ENCODE results near the gene DIAPH2. TPM values are rescaled to one million over a fixed set of nuclear protein-coding genes. Genes with fewer than 3 reads are reported as not detected.

Gene DIAPH2
- polyA plus RNA-seq, 1 experiment: 3.1 TPM

DNA sequence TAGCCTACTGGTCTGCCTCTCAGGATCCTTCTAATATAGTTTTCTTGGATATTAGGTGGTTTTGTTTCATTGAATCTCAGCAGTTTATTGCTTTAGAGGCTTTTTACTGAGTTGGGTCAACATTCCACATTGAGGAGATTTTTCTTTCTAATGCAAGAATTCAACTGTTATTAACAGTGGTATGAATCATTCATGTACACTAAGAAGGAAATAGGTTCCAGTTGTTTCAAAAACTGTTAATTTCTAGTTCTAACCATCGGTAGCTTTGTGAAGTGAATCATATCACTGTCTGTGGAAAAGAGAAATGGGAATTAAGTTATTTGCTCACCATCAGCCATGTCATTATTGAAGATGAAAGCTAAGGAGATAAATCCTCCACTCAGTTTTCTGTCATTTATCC is 530.5 kb downstream of the DIAPH2 start:
- Histone ChIP-seq H3K27me3 (ENCODE audit: control insufficient read depth, insufficient read depth, low read length) (no peaks in the 10 kb centered on the region), H3K4me3 (ENCODE audit: low read depth, low read length) (no peak overlapping the region), H3K36me3 (ENCODE audit: control insufficient read depth, insufficient read depth, low read length) (no peaks in the 10 kb centered on the region)
- ChIA-PET POLR2A (no interaction called here), CTCF (no interaction called here)
- TF ChIP-seq, protein P1, sequence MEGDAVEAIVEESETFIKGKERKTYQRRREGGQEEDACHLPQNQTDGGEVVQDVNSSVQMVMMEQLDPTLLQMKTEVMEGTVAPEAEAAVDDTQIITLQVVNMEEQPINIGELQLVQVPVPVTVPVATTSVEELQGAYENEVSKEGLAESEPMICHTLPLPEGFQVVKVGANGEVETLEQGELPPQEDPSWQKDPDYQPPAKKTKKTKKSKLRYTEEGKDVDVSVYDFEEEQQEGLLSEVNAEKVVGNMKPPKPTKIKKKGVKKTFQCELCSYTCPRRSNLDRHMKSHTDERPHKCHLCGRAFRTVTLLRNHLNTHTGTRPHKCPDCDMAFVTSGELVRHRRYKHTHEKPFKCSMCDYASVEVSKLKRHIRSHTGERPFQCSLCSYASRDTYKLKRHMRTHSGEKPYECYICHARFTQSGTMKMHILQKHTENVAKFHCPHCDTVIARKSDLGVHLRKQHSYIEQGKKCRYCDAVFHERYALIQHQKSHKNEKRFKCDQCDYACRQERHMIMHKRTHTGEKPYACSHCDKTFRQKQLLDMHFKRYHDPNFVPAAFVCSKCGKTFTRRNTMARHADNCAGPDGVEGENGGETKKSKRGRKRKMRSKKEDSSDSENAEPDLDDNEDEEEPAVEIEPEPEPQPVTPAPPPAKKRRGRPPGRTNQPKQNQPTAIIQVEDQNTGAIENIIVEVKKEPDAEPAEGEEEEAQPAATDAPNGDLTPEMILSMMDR (IDR thresholded peaks at IDR 0.05; ENCODE audit: insufficient read depth, low read depth, low read length): no peak
- peak; percentile 24 for DNase-seq (ENCODE audit: low read depth)

DNA sequence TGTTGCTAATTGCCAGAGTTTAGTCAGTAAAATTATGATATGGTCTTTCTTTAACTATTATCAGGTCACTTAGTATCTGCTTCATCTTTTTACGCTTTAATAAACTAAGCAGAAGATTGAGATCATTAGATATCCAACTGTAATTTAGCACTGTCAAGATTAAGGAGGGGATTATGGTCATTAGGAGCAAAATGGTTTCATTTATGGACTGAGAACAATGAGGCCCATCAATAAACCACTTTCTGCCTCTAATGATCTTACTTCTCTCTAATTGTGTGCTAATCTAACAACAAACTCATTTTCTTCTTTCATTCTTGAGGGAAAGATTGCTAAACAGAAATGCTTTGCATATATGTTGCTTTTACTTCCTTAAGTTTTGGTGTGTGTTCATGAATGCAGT is 539.5 kb downstream of the DIAPH2 start:
- TF ChIP-seq, protein P1 (IDR thresholded peaks at IDR 0.05; ENCODE audit: insufficient read depth, low read depth, low read length): no peak
- no peaks in the 10 kb centered on the region for H3K36me3 ChIP-seq (ENCODE audit: control insufficient read depth, insufficient read depth, low read length)
- H3K4me3 ChIP-seq (ENCODE audit: low read depth, low read length): no peak overlapping the region
- DNase-seq (ENCODE audit: low read depth): no peak
- no peaks in the 10 kb centered on the region for H3K27me3 ChIP-seq (ENCODE audit: control insufficient read depth, insufficient read depth, low read length)
- ChIA-PET CTCF (no interaction called here), POLR2A (no interaction called here)

DNA sequence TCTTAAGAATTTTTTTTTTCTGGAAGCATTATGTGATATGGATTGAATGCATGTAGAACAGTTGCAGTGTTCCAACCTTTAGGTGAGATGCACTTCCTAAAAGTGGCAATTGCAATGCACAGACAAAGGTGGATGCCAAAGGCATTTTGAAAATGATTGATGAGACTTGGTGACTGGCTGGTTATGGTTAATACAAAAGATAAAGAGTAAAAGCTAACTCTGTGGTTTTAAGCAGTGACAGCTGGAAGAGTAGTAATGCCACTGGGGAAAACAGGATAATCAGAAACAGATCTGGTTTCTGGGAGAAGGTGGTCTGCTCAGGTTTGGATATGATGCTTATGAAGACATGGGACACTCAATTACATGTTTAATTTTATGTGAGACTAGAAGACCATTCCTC is 544.7 kb downstream of the DIAPH2 start:
- Histone ChIP-seq H3K27me3 (ENCODE audit: control insufficient read depth, insufficient read depth, low read length) (no peaks in the 10 kb centered on the region), H3K4me3 (ENCODE audit: low read depth, low read length) (no peak overlapping the region), H3K36me3 (ENCODE audit: control insufficient read depth, insufficient read depth, low read length) (no peaks in the 10 kb centered on the region)
- DNase-seq (ENCODE audit: low read depth): no peak
- POLR2A ChIA-PET: no interaction called here
- CTCF ChIA-PET: no interaction called here
- TF ChIP-seq, protein P1 (IDR thresholded peaks at IDR 0.05; ENCODE audit: insufficient read depth, low read depth, low read length): no peak

DNA sequence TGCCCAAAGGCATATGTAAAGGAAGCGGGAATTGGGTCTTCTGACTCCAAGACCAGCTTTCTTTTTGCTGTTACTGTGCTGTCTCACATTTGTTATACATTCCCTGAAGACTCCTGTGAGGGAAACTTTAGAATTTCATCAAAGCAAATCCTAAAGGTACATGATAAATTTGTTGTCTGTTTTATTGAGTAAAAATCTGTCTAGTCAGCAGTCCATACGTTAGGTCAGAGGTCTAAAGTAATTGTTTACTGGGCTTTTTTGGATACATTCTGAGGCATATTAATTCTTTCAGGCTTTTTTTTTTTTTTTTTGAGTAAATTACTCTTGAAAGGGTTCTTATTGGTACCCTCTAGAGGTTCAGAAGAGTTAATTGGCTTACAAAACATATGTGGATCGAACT is 546.3 kb downstream of the DIAPH2 start:
- ChIA-PET CTCF (no interaction called here), POLR2A (no interaction called here)

GRCh38 chrX:97234471-97235081 is 549.9 kb downstream of the DIAPH2 start:
- no peak overlapping the region for H3K4me3 ChIP-seq (ENCODE audit: low read depth, low read length)
- H3K27me3 ChIP-seq (ENCODE audit: control insufficient read depth, insufficient read depth, low read length): no peaks in the 10 kb centered on the region
- no peak for DNase-seq (ENCODE audit: low read depth)
- POLR2A ChIA-PET: no interaction called here
- TF ChIP-seq, protein P1 (IDR thresholded peaks at IDR 0.05; ENCODE audit: insufficient read depth, low read depth, low read length): no peak
- no peaks in the 10 kb centered on the region for H3K36me3 ChIP-seq (ENCODE audit: control insufficient read depth, insufficient read depth, low read length)
- CTCF ChIA-PET: no interaction called here

More for the DNA sequence above, 546.3 kb downstream of the DIAPH2 start:
- TF ChIP-seq, protein P1 (IDR thresholded peaks at IDR 0.05; ENCODE audit: insufficient read depth, low read depth, low read length): no peak
- H3K4me3 ChIP-seq (ENCODE audit: low read depth, low read length): no peak overlapping the region
- no peaks in the 10 kb centered on the region for H3K27me3 ChIP-seq (ENCODE audit: control insufficient read depth, insufficient read depth, low read length)
- no peak for DNase-seq (ENCODE audit: low read depth)
- no peaks in the 10 kb centered on the region for H3K36me3 ChIP-seq (ENCODE audit: control insufficient read depth, insufficient read depth, low read length)
